ENCODE measurements around the gene COPRS. TPM values are rescaled to one million over a fixed set of nuclear protein-coding genes. Genes with fewer than 3 reads are reported as not detected.

COPRS gene
- total and polyA plus RNA-seq, 2 of the 13 experiments (the other 11 are each of a cell fraction or from before 2014, with no cell fraction given): 22.7 to 93.8 TPM

GRCh38 chr17:31803494-31804213 is 55.4 kb downstream of the COPRS start (continued):
- TF ChIP-seq ZNF234 (CRISPR knock-in tag; conservative IDR thresholded peaks at IDR 0.05) (no peak), RBAK (CRISPR knock-in tag; IDR thresholded peaks at IDR 0.05) (0 out of 2 replicates have a peak, but pooled peaks have one; percentile 52), GZF1 (CRISPR knock-in tag; IDR thresholded peaks at IDR 0.05) (no peak), NR2F1 (CRISPR knock-in tag; IDR thresholded peaks at IDR 0.05) (peak in 1 of 2 experiments; percentile 53; a peak in 1 of 4 replicates), POLR2G (IDR thresholded peaks at IDR 0.05; ENCODE audit: low read depth, low read length) (peak; percentile 50; the same call in 1 of the 2 replicates), ARNTL (CRISPR knock-in tag; IDR thresholded peaks at IDR 0.05) (peak; percentile 91), NR2C2 (CRISPR knock-in tag; IDR thresholded peaks at IDR 0.05; ENCODE audit: borderline replicate concordance) (peak; percentile 66; the same call in 1 of the 2 replicates), GFI1 (CRISPR knock-in tag; IDR thresholded peaks at IDR 0.05; ENCODE audit: borderline replicate concordance) (peak; percentile 95), ZNF747 (CRISPR knock-in tag; IDR thresholded peaks at IDR 0.05; ENCODE audit: borderline replicate concordance) (no peak), ZFY (CRISPR knock-in tag; IDR thresholded peaks at IDR 0.05) (peak; percentile 15; the same call in 1 of the 2 replicates), SMAD3 (CRISPR knock-in tag; IDR thresholded peaks at IDR 0.05) (no peak; the same call in none of the 2 replicates), IRX3 (CRISPR knock-in tag; IDR thresholded peaks at IDR 0.05; ENCODE audit: borderline replicate concordance, low read depth) (no peak), THYN1 (CRISPR knock-in tag; IDR thresholded peaks at IDR 0.05; ENCODE audit: borderline replicate concordance, low read depth) (no peak), ZNF724P (CRISPR knock-in tag; IDR thresholded peaks at IDR 0.05; ENCODE audit: borderline replicate concordance) (0 out of 2 replicates have a peak, but pooled peaks have one; percentile 79), HHEX (CRISPR knock-in tag; IDR thresholded peaks at IDR 0.05) (peak; percentile 83; the same call in 1 of the 2 replicates), MZF1 (CRISPR knock-in tag; IDR thresholded peaks at IDR 0.05; ENCODE audit: borderline replicate concordance) (no peak), SP140L (CRISPR knock-in tag; IDR thresholded peaks at IDR 0.05; ENCODE audit: borderline replicate concordance) (0 out of 2 replicates have a peak, but pooled peaks have one; percentile 26), ZSCAN9 (CRISPR knock-in tag; IDR thresholded peaks at IDR 0.05; ENCODE audit: borderline replicate concordance) (peak; percentile 87; the same call in 1 of the 2 replicates), ZNF510 (CRISPR knock-in tag; IDR thresholded peaks at IDR 0.05; ENCODE audit: low read depth) (0 out of 2 replicates have a peak, but pooled peaks have one; percentile 15), ZSCAN25 (CRISPR knock-in tag; IDR thresholded peaks at IDR 0.05) (peak; percentile 41; the same call in 1 of the 2 replicates), SUZ12 (IDR thresholded peaks at IDR 0.05; ENCODE audit: low read depth, low read length) (no peak), ZNF446 (CRISPR knock-in tag; IDR thresholded peaks at IDR 0.05) (no peak), KDM2A (CRISPR knock-in tag; IDR thresholded peaks at IDR 0.05; ENCODE audit: borderline replicate concordance, low read depth) (0 out of 2 replicates have a peak, but pooled peaks have one; percentile 23), ZNF784 (CRISPR knock-in tag; IDR thresholded peaks at IDR 0.05; ENCODE audit: borderline replicate concordance) (peak; percentile 77; the same call in 1 of the 2 replicates), NR1H2 (CRISPR knock-in tag; IDR thresholded peaks at IDR 0.05; ENCODE audit: borderline replicate concordance, low read depth) (no peak), SAP130 (CRISPR knock-in tag; IDR thresholded peaks at IDR 0.05; ENCODE audit: low read depth) (peak; percentile 91)
- TF ChIP-seq, protein P1, sequence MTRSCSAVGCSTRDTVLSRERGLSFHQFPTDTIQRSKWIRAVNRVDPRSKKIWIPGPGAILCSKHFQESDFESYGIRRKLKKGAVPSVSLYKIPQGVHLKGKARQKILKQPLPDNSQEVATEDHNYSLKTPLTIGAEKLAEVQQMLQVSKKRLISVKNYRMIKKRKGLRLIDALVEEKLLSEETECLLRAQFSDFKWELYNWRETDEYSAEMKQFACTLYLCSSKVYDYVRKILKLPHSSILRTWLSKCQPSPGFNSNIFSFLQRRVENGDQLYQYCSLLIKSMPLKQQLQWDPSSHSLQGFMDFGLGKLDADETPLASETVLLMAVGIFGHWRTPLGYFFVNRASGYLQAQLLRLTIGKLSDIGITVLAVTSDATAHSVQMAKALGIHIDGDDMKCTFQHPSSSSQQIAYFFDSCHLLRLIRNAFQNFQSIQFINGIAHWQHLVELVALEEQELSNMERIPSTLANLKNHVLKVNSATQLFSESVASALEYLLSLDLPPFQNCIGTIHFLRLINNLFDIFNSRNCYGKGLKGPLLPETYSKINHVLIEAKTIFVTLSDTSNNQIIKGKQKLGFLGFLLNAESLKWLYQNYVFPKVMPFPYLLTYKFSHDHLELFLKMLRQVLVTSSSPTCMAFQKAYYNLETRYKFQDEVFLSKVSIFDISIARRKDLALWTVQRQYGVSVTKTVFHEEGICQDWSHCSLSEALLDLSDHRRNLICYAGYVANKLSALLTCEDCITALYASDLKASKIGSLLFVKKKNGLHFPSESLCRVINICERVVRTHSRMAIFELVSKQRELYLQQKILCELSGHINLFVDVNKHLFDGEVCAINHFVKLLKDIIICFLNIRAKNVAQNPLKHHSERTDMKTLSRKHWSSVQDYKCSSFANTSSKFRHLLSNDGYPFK (CRISPR knock-in tag; IDR thresholded peaks at IDR 0.05; ENCODE audit: borderline replicate concordance): no peak

Data from HepG2 (cell line).